Measurements from ENCODE around the gene NFAT5.
"Not testable (repeated sequence)": the region's sequence is repeated elsewhere in the genome, so short reads cannot be mapped to it uniquely, and the experiment has no call there.

- TF ChIP-seq CTCF, POLR2A (IDR thresholded peaks at IDR 0.05): not testable (repeated sequence)
Measured at GRCh38 chr16:69517914-69518313, 47.9 kb upstream of the NFAT5 start.
